Measurements from ENCODE around the gene TIGAR.

Gene TIGAR

DNA sequence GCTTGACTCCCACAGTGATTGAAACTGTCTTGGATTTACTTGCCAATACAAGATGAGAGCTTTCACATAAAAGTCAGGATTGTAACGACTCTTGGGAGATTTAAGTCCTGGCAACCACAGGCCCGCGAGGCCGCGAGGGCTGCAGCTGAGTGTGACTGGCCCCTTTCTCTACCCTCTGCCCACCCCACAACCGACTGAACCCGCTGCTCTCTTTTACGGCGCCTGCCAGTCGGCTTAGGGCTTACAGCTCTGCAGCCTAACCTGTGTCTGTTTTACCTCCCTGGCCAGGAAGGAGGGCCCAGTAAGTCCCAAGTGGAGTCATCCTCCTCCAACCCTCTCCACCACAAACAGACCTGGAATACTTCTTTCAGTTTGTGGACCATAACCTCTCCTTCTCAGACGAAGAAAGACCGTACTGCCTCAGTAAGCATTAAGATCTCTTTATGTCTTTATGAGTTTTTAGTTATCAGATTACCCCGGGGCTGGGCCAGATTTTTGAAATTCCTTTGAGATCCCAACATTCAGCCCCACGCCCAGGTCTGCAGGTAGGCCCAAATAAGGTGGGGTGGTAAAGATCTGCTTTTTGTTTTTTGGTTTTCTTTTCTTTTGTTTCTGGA lies 12.6 kb upstream of the TIGAR start:
- DNase-seq = no peak

GRCh38 chr12:4311776-4312175 lies 9.2 kb upstream of the TIGAR start:
- no peak for DNase-seq

GRCh38 chr12:4312251-4312650 lies 8.8 kb upstream of the TIGAR start:
- DNase-seq = no peak

DNA sequence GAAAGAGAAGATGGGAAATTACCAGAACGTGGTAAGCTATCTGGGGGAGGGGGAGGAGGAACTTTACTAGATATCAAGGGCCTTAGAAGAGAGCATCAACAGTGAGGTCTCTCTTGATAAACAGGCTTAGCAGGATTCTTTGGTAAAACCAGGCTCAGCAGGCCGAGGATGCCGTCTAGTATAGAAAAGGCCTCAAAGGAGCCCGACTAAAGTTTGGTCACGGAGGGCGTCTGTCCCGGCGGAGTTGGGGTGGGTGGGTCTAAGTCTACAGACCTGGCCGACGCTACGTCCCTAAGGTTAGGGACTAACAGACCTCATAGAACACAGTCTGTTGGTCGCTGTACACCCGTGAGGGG lies 538 bp upstream of the TIGAR start:
- DNase-seq = peak in 1 of 2 experiments; percentile 50

- DNase-seq = no peak
Measured at GRCh38 chr12:4322726-4323125, 1.7 kb downstream of the TIGAR start.

DNA sequence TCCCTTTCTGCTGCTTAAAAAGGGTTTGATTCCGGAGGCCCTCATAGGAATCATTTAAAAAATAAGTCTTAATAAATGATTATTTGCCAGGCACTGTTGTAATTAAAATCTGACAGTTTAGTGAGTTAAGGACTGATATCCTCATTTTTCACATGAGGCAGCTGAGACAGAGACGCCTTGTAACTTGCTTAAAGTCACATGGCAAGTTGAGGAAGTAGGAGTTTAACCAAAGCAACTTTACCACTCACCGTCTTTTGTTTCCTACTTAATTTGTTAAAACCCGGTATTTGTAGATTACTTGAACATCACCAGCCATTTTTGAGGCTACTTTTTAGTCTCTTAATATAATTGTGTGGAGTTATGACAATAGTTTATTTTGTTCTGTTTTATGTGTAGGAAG lies 2.4 kb downstream of the TIGAR start:
- no peak for DNase-seq

DNA sequence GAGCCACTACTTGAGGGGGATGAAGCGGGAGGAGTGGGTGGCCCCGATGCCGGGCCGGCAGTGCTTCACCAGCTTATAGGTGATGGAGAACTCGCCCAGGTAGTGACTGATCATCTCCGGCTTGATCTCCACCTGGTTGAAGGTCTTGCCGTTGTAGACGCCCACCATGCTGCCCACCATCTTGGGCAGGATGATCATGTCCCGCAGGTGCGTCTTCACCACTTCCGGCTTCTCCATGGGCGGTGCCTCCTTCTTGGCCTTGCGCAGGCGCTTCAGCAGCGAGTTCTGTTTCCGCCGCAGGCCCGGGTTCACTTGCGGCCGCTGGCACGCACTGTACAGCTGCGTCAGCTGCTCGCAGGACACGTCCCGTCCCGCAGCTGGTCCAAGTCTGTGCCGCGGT lies 3.4 kb downstream of the TIGAR start:
- no peak for DNase-seq

DNA sequence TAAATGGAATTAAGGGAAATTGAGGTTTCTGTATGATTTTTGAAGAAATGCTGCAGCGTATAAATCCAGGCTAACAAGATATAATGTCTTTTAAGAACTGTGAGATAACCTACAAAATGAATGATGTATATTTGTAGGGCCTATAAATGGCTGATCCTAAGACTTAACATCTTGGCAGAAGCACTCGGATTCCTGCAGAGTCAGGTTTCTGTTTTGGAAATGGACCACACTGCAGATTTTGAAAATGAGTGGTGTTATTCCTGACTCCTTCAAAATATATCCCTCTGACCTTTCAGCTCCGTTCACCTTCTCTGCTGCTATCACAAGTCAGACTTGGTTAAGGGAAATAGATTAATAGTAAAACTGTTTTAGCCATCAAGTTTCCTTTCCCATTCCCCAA lies 5.0 kb downstream of the TIGAR start:
- no peak for DNase-seq

- DNase-seq = no peak
Measured at GRCh38 chr12:4327293-4327692, 6.3 kb downstream of the TIGAR start.

- no peak for DNase-seq
Measured at GRCh38 chr12:4330203-4330602, 9.2 kb downstream of the TIGAR start.

DNA sequence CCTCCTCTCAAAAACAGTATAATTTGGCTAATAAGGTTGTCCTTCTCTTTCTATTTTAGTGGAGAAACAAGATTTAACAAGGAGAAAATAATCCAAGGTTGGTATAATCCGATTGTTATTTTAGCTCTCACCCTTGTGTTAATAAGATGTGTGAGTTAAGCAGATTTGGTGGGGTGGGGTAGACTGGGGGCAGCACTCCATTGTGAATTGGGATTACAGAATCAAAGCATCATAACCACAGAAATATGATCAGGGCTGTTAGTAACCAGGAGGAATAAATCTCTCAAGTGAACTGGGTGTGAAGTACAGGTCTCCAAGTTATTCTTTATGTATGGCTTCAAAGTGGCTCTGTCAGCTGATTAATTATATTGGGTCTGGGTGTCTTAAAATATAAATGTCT lies 10.2 kb downstream of the TIGAR start:
- no peak for DNase-seq

DNA sequence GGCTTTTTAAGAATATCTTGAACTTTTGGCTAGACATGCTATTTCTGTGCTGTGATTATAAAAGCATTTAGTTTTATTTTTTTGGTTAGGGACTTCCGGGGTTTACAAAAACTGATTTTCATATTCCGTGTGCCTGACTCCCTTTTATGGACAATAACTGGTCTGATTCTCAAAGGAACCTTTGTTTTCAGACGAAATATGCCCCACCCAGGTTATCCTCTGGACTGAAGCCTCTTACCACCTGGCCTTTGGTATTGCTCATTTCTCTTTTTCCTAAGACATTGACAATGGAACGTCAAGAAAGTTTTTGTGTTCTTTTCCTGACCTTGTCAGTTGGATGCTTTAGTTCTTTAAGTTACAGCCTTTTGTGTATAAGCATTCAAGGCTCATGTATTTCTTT lies 10.8 kb downstream of the TIGAR start:
- DNase-seq = no peak

GRCh38 chr12:4346931-4347330 lies 25.9 kb downstream of the TIGAR start:
- DNase-seq = no peak

- DNase-seq = peak in 1 of 2 experiments; percentile 44
Measured at GRCh38 chr12:4353785-4354208, 32.8 kb downstream of the TIGAR start.

DNA sequence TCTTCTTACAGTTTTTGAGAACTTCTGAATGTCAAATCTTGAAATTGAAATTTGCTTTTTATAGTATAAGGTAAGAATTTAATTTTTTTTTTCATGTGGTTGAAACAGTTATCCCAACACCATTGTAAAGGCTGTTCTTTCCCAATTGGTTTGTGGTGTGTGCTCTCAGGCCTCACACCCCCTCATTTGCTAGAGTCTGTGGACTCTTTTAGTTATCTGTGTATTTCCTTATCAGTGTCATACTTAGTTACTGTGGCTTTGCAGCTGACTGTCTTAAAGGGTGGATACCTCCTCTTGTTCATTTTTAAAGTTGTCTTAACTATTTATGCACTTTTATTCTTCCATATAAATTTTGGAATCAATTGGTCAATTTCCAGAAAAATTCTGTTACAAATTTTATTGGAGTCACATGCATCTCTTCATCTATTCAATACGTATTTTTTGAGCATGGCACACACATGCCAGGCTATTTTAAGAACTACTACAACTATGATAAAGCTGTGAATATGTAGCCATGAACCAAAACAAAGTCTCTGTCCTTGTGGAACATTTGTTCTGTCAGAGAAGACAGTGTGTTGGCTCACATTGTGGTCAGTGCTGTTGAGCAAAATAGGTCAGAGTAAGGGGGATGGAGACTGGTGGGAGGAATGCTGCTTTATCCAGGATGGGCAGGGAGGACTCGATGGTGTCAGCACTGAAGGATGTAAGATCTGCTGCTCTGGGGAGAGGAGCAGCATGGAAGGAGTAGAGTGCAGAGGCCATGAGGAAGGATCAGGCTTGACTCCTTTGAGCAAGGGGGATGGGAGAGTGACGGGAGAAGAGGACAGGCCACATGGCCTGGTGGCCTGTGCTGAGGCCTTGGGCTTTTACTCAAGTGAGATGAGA lies 34.4 kb downstream of the TIGAR start:
- no peak for DNase-seq

DNA sequence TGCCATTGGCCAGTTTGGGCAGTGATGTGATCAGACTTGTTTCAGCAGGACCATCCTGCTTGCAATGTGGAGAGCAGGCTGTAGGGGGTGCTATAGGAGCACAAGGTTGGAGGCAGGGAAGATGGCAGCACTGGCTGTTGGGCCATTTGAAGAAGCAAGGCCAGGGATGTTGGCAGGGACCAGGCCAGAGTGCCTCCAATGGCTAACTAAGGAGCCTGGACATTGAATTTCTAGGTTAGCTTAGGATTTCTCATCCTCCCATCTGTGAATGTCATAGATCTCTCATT lies 35.0 kb downstream of the TIGAR start:
- DNase-seq = peak; percentile 17 to 22

- DNase-seq = no peak
Measured at GRCh38 chr12:4366090-4366489, 45.1 kb downstream of the TIGAR start.

GRCh38 chr12:4369548-4369947 lies 48.5 kb downstream of the TIGAR start:
- DNase-seq = no peak

DNA sequence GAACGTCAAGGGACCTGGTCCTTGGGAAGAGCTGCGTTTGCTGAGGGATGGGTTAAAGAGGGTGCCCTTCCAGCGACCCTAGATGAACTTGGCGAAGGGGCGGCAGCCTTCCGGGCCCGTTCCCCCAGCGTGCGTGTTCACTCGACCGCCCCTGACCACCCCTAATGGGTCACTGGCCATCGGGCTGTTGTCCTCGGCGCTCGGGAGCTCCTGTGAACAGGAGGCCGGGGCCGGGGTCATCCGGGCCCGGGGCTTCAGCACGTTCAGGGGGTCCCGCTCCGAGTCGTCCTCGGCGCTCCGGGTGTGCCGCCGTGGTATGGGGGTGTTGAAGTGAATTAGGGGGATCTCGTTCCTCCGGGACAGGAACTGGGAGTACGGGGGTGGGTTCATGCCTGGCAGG lies 49.3 kb downstream of the TIGAR start:
- DNase-seq = no peak

DNA sequence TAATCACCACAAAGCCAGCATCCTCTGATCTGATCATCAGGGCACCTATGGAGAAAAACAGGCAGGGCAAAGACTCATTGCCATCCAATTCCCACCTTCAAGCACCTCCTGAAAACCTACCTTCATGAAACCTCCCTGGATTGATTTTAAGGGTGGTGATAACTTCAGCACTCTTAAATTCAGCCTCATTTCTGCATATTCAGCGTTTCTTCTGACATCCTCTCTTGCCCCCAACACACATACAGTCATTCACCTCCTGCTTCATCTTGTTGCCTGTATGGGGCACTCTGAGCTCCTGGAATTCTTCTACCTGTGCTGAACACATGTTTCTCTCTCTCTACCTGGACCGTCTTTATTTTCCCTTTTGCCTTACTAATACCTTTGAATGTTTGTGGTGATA lies 51.6 kb downstream of the TIGAR start:
- no peak for DNase-seq

DNA sequence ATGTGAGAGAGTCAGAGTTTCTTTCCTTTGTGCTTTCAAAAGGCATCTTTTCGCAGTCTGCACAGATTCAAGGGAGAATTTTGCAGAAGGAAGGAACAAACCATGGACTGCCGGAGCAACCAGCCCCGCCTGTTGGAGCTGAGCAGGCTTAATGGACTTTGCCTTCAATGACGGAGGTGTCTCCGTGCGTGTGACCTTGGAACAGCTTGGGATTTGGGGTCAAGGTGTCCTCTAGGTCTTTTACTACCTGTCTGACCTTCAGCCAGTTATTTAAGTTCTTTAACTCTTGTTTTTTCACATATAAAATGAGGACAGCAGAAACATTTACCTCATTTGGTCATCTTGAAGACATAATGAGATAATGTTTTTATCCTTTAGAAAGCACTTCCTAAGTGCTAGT lies 54.4 kb downstream of the TIGAR start:
- no peak for DNase-seq

DNA sequence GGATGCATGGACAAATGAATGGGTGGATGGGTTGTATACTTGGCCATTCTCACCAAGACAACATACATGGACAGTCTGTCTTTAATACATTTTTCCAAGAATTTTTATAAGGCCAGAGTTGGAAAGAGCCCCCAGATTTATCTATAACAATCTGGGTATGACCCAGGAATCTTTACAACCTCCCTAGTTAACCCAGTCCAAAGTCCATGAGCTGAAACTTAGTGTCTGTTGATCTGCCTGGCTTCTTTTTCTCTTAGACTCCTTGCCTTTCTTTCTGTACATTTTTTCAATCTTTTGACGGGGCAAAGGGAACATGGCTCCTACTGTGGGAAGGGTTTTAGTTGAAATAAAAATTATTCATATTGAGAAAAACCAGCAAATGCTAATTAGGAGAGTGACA lies 57.8 kb downstream of the TIGAR start:
- no peak for DNase-seq

DNA sequence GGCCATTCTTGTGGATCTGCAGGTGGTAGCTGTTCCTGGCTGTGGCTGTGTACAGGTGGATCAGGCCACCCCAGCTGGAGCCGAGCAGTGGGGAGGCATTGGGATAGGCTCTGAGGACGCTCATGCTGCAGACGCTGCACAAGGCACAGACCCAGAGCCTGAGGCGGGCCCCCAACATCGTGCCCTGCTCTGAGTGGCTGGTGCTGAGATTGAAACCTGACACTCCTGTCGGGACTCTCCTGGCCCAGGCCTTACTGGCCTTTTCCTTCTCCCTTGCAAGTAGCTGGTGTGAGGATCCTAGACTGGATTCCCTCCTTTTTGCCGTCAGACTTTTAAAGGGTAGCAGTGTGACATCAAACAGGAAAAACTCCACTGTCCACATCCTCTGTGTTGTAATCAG lies 58.4 kb downstream of the TIGAR start, which contains the start of gene FGF23:
Gene FGF23, minus strand, starts transcription at position 308 of the 400 bp plus-strand sequence. Its CDS starts 130 bp downstream, at position 178.
- no peak for DNase-seq

DNA sequence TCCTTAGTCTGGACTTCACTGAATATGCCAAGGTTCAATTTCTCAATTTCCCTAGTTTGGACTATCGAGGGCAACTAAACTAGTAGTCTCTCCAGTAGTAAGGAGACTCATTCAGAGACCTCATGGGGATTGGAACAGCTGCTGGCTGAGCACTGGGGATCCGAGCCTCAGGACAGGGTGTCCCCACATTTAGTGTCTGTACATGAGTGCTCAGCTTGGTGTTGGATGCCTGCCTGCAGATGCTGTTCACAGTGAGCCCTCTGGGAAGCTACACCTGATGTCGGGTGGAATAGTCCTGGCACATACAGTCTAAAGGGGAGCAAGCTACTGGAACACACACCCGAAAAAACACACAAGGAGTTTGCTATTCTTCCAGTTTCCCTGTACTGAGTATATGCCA lies 59.3 kb downstream of the TIGAR start:
- DNase-seq = no peak

All from SW 1271 (cell line).